Omental fat pad (tissue), 4 donors: ENCODE measurements around the gene TRAPPC10. TPM values are rescaled to one million over a fixed set of nuclear protein-coding genes. Genes with fewer than 3 reads are reported as not detected.
A peak's percentile ranks its signal among the peaks of the same experiment; 100 is the strongest.

Experiments
- ATAC-seq: fragments of 150-250 bp; one replicate; pipeline ENCODE4 v1.9.1; 2016; ENCODE audit warnings: mild to moderate bottlenecking, moderate library complexity; ENCODE audit not compliant: low FRiP score
- DNase-seq: peaks from one replicate; pipeline ENCODE4 v3.0.0-alpha.2; 2019; ENCODE audit warnings: low spot score
- CTCF ChIP-seq, 3 donors: fragments of 450-650 bp; IDR thresholded peaks; one replicate each; pipeline ENCODE4 v1.5.1; 2016 to 2017; ENCODE audit warnings: antibody characterized with exemption in 3 of 3, mild to moderate bottlenecking in 3 of 3, moderate library complexity in 2 of 3
- total RNA-seq, 4 donors: library from RNA; depleted of rRNA; stranded (reverse); fragments of >200 nt; gene quantifications; one replicate each; pipeline ENCODE4 v1.1.0, GENCODE V29; 2016

The TRAPPC10 gene
- total RNA-seq, 4 donors from 2014 or later, result 29.3 to 42.8 (median 36.6) TPM

- ATAC-seq, result no peak
- DNase-seq, result no peak
- TF ChIP-seq CTCF (IDR thresholded peaks at IDR 0.05), result no peak
Observed at GRCh38 chr21:43986544-43987451, 25.3 kb upstream of the TRAPPC10 start.

DNA sequence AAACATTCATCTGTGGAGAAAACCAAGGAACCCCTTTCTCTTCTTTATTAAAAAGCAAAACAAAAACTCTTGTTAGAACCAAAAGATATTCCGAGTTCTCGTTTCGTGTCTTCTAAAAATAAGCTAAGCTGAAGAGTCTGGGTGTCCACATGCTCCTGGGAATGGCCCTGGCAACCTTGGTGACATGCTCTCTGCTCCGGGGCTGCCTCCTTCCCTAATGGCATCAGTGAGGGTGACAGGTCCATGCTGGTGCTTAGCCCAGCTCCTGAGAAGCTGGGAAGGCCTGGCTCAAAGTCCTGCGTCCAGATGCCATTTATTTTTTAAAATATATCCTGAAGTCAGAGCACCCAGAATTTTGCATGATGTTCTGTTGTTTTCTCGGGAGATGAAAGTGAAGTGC, 24.6 kb upstream of the TRAPPC10 start:
- no peak for DNase-seq
- TF ChIP-seq CTCF (IDR thresholded peaks at IDR 0.05), result no peak
- no peak for ATAC-seq

DNA sequence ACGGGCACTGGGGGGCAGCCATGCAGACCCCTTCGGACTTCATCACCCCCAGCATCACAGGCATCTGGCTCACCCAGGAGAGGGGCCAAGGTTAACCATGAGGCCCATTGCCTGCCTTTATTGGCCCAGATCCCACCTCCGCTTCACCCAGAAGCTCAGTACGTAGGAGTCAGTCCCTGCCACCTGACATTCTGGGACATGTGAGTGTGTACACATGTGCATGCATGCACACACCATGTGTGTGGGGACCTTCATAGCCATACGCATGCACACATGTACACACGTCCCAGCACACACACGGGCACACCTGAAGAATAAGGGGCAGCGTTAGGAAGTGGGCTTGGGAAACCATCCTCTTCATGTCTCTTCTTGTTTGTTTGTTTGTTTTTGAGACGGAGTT, 24.1 kb upstream of the TRAPPC10 start:
- TF ChIP-seq CTCF (IDR thresholded peaks at IDR 0.05), result no peak
- ATAC-seq (no peak), DNase-seq (no peak)

DNA sequence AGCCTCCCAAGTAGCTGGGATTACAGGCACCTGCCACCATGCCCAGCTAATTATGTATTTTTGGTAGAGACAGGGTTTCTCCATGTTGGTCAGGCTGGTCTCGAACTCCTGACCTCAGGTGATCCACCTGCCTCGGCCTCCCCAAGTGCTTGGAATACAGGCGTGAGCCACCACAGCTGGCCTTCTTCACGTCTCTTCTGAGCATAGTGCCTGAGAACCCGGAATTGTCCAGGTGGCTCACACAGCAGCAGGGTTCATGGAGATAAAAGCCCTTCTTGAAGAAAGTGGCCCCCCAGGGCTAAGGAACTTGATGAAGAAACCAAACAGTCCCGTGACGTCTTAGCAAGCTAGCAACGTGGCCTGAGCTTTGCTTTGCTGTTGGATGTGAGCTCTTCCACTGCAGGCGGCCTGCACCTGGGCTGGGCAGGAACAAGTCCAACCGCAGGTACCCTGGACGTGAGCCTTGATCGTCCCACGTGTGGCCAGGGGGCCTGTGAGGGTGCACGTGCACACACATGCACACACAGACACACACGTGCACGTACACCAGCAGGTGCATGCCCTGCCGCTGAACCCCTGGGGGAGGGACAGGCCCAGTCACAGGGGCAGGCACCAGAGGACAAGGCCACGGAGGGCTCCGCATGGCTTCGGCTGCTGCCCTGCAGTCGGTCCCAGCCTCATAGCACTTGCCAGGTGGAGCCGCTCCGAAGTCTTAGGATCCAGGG, 23.4 kb upstream of the TRAPPC10 start:
- no peak for TF ChIP-seq CTCF (IDR thresholded peaks at IDR 0.05)
- DNase-seq (no peak), ATAC-seq (no peak)

GRCh38 chr21:43989401-43989800, 22.7 kb upstream of the TRAPPC10 start:
- DNase-seq (no peak), ATAC-seq (no peak)
- no peak for TF ChIP-seq CTCF (IDR thresholded peaks at IDR 0.05)

DNA sequence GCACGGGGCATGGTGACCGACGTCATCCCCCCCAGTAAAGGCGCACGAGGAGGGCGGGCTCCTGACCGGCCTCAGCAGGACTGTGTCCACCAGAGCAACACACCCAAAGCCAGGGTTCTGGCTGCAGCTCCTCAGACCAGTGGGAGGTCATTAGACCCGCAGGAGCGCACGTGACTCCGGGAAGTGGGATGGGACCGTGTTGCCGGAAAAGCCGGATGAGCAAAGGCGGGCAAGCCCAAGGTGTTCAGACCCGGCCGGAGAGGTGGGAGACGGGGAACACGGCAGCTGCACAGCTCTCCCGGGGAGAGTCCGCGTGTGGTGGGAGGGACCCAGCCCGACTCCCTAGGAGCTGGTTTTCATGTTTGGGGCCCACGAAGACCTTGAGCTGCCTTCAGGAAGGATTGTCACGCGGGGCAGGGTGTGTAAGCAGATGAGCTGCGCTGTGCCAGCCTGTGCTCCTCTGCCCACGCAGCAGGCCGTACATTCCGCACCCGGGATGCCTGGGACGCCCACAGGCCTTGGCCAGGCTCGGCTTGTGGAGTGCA, 20.6 kb upstream of the TRAPPC10 start:
- ATAC-seq (peak; percentile 83), DNase-seq (no peak)
- no peak for TF ChIP-seq CTCF (IDR thresholded peaks at IDR 0.05)
